GM12878 (cell line): Measurements from ENCODE around the gene PRPSAP2.

Experiments used
- EP300 ChIP-seq, 2 experiments: fragments of 150-350 bp in 1 of 2; IDR thresholded peaks; 2 replicates each; pipeline ENCODE4 v1.6.1; 2011 to 2012; ENCODE audit warnings: low read depth in 2 of 2, low read length in 2 of 2, borderline replicate concordance in 1 of 2, improper control_type of control experiment in 1 of 2, inconsistent platforms in 1 of 2; ENCODE audit not compliant: control insufficient read depth in 1 of 2
- POLR2AphosphoS5 ChIP-seq: IDR thresholded peaks from 2 replicates; pipeline ENCODE4 v1.6.1; 2011; ENCODE audit warnings: mild to moderate bottlenecking, low read length, inconsistent platforms

- TF ChIP-seq EP300 (IDR thresholded peaks at IDR 0.05; ENCODE audit: borderline replicate concordance in 1 of 2, control insufficient read depth in 1 of 2, low read depth in 2 of 2, low read length in 2 of 2) = no peak
- no peak for TF ChIP-seq POLR2AphosphoS5
These were observed 31.7 kb downstream of the PRPSAP2 start for GRCh38 chr17:18889658-18890057.
